ENCODE data around the gene LRRC30.
"Not testable (repeated sequence)": the region's sequence is repeated elsewhere in the genome, so short reads cannot be mapped to it uniquely, and the experiment has no call there.

The LRRC30 gene

DNA sequence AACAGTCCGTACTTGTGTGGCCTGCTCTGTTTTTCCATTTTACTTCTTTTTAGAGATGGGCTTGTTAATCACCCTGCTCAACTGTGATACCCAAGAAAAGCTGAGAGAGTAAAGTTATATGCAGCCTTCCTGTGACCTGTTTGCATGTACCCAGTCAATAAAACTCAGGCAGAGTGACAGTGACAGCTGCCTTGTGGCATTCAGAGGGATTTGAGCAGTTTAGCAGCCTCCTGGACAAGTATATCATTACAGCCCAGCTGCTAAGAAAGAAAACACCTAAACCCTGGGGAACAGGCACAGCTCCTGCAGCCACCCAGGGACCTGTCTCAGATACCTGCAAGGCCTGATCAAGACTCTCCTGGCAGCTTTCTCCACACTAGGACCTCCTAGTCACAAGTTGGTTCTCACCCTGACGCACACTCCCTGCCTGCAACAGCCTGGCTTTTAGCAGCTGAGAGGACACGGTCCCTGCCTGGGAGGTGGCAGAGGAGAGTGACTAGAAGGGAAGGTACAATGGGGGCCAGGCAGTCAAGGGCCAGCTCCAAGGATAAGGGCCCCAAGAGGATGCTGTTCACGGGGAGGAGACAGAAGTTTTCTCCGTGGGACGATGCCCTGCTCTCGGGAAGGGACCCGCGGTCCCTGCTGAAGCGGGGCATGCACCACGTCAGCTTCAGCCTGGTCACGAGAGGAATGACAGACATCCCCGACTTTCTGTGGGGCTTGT, at the start of gene LRRC30:
TSS of gene LRRC30 (plus strand) at position 464 of the 724 bp plus-strand sequence. CDS start at position 514, 50 bp downstream.
- DNase-seq (ENCODE audit: low read depth, low spot score) = no peak

- DNase-seq (ENCODE audit: low read depth, low spot score) = no peak
Measured at GRCh38 chr18:7185701-7186100, 45.2 kb upstream of the LRRC30 start.

DNA sequence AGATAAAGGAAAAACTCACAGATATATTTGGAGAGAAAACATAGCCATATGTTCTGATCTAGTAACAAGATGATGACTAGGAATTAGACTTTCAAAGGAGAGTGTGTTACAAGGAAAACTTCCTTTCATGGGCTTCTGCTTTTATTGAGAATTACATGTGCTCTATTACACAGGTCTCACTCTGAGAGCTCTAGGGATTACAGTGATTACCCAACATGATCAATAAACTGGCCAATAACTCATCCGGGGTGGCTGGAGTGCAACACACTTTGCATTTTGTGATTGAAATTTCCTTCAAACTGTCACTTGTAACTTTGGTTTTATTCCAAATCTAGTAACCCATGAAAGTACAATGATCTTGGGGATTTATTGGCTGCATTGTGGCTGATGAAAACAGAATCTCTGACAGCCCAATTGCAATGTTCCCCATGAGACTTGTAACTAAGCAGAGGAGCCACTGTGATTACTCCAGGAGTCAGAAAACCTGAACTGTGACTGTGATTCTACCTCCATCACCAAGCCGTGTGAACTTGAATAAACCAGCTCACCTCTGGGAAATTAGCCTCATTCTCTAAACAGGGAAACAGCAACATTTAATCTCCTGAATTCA, 40.2 kb upstream of the LRRC30 start:
- DNase-seq (ENCODE audit: low read depth, low spot score) = no peak

- DNase-seq (ENCODE audit: low read depth, low spot score) = no peak
Measured at GRCh38 chr18:7191736-7192135, 39.2 kb upstream of the LRRC30 start.

DNA sequence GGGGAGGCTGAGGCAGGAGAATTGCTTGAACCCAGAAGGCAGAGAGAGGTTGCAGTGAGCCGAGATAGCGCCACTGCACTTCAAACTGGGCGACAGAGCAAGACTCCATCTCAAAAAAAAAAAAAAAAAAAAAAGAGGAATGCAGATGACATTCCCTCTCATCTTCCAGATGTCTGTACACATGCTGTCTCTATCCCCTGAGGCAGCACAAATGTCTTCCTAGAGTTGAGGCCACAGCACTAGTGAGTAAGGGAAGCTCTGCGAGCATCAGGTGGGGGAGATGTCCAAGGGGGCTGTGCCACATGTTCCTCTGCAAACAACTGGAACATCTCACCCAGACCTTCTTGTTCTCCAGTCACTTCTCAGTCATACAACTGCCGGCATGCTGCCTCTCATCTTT, 35.6 kb upstream of the LRRC30 start:
- DNase-seq (ENCODE audit: low read depth, low spot score) = no peak

GRCh38 chr18:7196421-7196820, 34.5 kb upstream of the LRRC30 start:
- no peak for DNase-seq (ENCODE audit: low read depth, low spot score)

- no peak for DNase-seq (ENCODE audit: low read depth, low spot score)
Measured at GRCh38 chr18:7197854-7198253, 33.0 kb upstream of the LRRC30 start.

GRCh38 chr18:7198326-7198725, 32.6 kb upstream of the LRRC30 start:
- no peak for DNase-seq (ENCODE audit: low read depth, low spot score)

DNA sequence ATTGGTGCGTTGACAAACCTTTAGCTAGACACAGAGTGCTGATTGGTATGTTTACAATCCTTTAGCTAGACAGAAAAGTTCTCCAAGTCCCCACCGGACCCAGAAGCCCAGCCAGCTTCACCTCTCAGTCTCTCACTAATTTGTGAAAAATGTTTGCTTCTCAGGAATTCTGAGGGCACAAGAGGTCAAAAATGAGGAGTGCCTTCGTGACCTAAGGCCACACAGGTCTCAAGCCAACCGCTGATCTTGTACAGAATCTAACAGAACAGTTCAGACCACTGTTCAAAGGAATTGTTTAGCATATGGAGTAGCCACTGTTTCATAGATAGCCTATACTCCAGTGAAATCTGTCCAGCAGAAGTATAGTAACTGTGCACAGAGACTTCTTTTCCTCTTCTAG, 29.8 kb upstream of the LRRC30 start:
- DNase-seq (ENCODE audit: low read depth, low spot score) = no peak

DNA sequence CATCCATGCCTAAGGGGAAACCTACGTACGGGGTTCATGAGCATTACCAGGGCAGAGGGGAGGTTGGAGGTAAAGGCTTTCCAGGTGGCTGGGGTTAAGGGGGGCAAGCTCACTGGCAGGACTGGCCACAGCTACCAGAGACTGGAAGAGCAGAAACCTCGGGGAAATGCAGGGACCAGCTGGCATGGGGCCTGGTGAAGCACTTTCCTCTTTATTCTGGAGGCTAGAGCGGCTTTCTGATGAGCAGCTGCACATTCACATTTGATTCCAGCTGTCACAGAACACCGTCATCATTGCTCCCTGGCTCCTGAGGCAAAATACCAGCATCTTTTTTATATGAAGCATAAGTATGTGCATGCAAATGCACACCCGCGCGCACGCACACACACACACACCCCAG, 28.7 kb upstream of the LRRC30 start:
- no peak for DNase-seq (ENCODE audit: low read depth, low spot score)

- DNase-seq (ENCODE audit: low read depth, low spot score) = not testable (repeated sequence)
Measured at GRCh38 chr18:7203601-7204000, 27.3 kb upstream of the LRRC30 start.

GRCh38 chr18:7205346-7205745, 25.5 kb upstream of the LRRC30 start:
- no peak for DNase-seq (ENCODE audit: low read depth, low spot score)

DNA sequence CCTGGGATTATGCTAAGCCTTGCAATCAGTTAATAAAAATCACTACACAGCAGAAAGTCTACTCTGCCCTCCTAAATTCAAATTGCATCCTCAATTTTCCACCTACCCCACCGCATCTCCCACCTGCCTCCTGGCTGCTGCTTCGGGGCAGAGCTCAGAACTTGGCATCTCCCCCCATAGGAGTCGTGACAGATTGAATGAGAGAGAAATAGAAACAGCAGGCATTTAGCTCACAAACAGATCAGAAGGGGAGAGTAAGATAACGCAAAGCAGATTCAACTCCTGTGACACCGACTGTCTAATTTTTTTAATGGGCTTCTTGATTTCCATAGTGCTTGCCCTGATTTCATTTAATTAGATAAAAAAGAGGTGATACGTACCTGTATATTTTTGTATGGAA, 24.7 kb upstream of the LRRC30 start:
- no peak for DNase-seq (ENCODE audit: low read depth, low spot score)

DNA sequence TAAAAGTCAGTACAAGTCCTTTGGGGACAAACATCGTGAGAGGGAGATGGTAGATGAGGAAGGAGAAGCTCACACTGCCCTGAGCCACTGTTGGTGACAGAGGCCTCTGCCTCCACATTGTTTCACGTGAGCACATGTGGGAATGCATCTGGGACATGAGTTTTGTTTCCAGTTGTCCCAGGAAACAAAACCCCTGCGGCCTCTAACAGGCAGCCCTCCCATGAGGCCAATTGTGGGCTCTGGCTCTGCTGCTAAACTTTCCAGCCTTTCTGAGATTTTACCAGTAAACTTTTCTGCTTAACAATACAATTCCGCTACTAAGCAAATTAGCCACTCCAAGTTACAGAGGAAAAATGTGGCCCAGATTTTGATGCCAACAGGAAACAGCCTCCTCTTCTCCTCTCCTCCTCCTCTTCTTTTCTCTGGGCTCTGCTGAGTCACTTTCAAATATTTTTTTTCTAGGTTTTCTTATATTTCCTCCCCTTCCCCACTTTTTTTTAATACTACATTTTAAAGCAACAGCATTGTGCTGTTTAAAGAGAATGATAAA, 23.4 kb upstream of the LRRC30 start:
- no peak for DNase-seq (ENCODE audit: low read depth, low spot score)

- DNase-seq (ENCODE audit: low read depth, low spot score) = peak; percentile 16
Measured at GRCh38 chr18:7221424-7222155, 9.3 kb upstream of the LRRC30 start.

GRCh38 chr18:7224198-7224597, 6.7 kb upstream of the LRRC30 start:
- no peak for DNase-seq (ENCODE audit: low read depth, low spot score)

DNA sequence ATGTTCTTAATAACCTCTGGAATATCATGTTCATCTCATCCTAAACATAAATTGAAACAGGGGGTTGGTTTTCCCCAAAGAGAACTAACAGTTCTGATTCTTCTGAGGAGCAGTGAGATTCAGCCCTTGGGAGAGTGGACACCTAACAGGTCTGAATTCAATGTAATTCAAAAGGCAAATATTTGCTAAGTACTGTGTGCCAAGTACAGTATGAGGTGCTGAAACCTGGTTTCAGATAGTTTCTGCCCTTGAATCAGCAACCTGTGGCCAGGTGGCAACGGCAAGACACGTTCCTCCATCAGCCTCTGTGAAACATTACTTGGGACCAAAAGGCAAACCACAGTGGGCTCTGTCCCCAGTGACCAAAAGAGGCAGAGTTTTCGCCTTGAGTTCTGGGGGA, 1.3 kb downstream of the LRRC30 start:
- no peak for DNase-seq (ENCODE audit: low read depth, low spot score)

GRCh38 chr18:7233134-7233810, 2.4 kb downstream of the LRRC30 start:
- no peak for DNase-seq (ENCODE audit: low read depth, low spot score)

DNA sequence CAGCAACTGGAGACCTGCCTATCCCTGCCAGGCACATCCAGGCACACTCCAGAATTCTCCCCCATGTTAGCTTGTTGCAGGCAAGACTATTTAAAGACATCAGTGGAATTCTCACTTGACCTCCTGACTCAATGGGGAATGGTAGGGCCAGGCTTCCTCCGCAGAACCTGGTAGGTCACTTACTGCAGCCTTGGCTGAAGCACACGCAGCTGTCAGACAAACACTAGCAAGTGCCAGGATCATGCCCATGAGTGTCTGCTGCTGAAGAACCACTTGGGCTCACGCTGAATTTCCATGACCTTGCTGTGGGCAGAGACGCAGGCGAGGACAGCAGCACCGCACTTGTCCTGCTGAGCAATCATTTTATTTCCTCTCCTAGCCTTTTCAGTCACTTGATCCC, 3.2 kb downstream of the LRRC30 start:
- no peak for DNase-seq (ENCODE audit: low read depth, low spot score)

DNA sequence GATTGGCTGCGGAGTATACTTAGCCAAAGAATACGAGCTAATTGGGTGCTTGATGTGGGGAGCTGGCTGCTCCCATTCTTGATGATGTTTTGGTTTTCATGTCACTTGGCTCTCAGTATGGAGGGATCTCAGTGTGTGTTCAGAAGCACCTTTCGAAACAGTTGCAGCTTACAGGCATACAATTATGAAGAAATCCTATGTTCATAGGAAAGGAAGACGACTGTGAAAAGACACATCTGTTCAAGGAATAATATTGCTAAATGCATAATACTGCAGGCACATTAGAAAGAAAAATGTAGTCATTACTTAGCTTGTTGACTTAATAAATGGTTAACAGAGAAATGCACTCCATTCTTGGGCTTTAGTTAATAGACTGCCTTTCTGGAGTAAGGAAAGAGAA, 4.1 kb downstream of the LRRC30 start:
- no peak for DNase-seq (ENCODE audit: low read depth, low spot score)

DNA sequence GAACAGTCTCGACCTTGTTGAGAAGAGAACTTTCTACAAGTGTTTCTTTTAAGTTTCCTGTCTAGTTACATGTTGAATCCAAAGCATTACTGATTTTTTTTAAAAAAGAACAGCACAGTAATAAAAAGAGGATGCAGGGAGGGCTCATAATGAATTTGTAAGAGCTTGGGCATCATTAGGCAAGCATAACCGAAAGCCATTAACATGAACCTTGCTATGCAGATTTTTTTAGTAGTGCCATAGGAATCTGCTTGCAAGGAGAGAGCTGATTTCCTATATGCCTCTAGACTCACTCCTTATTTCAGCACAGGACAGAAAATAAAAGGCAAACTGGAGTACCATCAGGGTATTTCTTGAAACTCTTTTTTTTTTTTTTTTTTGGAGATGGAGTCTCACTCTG, 5.2 kb downstream of the LRRC30 start:
- no peak for DNase-seq (ENCODE audit: low read depth, low spot score)

DNA sequence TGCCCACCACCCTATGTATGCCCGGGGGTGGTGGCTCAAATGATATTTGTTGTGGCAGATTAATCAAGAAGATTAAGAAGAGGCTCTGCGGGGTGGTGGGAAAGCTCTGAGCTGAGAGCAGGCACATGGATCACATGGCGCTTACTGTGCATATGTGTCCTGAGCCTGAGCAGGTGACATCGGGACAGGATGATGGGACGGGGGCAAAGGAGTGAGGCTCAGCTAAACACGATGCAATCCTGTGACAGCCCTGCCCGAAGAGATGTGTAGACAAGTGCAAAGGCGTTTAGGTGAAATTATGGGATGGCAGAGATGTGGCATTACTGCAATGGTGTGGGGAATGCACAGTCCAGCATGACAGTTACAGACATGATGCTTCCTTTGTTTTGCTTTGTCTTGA, 6.0 kb downstream of the LRRC30 start:
- DNase-seq (ENCODE audit: low read depth, low spot score) = no peak

All from brain pericyte (primary cell).